Keratinocyte (primary cell): ENCODE data around the gene RFX7. TPM values are rescaled to one million over a fixed set of nuclear protein-coding genes. Genes with fewer than 3 reads are reported as not detected.

Source experiments
- DNase-seq: peaks from one replicate; pipeline ENCODE4 v3.0.0-alpha.2; 2011; ENCODE audit warnings: low read depth, missing footprints, low spot score
- FAIRE-seq: peaks from 2 replicates; lab custom pipeline; 2011; peaks lifted over from hg19 to GRCh38; lab: Jason Lieb, UNC
- H2AFZ ChIP-seq: 2 replicates; pipeline ENCODE4 v1.6.0; 2012; ENCODE audit warnings: low read length, control low read depth, inconsistent platforms; ENCODE audit not compliant: control insufficient read depth
- H3K27ac ChIP-seq: 2 replicates; pipeline ENCODE4 v1.5.1; 2011; ENCODE audit warnings: low read length; ENCODE audit not compliant: control insufficient read depth, insufficient read depth
- H3K27me3 ChIP-seq: 3 replicates; pipeline ENCODE4 v1.6.0; 2011; ENCODE audit warnings: low read length; ENCODE audit not compliant: control insufficient read depth, insufficient read depth; ENCODE audit errors: extremely low read depth
- H3K36me3 ChIP-seq, 2 experiments: 2 replicates in 1 of 2; 3 replicates in 1 of 2; pipeline ENCODE4 v1.5.1; 2011; ENCODE audit warnings: low read length in 2 of 2, mild to moderate bottlenecking in 1 of 2; ENCODE audit not compliant: control insufficient read depth in 2 of 2, insufficient read depth in 2 of 2; ENCODE audit errors: extremely low read depth in 1 of 2
- H3K4me1 ChIP-seq: 3 replicates; pipeline ENCODE4 v1.5.1; 2011; ENCODE audit warnings: low read length; ENCODE audit not compliant: control insufficient read depth, insufficient read depth; ENCODE audit errors: extremely low read depth
- H3K4me2 ChIP-seq: 3 replicates; pipeline ENCODE4 v1.6.0; 2011; ENCODE audit warnings: low read depth, low read length; ENCODE audit not compliant: control insufficient read depth, insufficient read depth; ENCODE audit errors: extremely low read depth
- H3K4me3 ChIP-seq, 3 experiments: fragments of 200-600 bp in 1 of 3; sonication (generic) in 1 of 3; 2 replicates in 2 of 3; 3 replicates in 1 of 3; pipeline ENCODE4 v1.5.1; 2011 to 2016; ENCODE audit warnings: low read length in 3 of 3, mild to moderate bottlenecking in 3 of 3, control low read depth in 2 of 3, inconsistent platforms in 1 of 3, low read depth in 1 of 3, mixed read lengths in 1 of 3, mixed run types in 1 of 3, moderate library complexity in 1 of 3; ENCODE audit not compliant: control insufficient read depth in 2 of 3, insufficient read depth in 2 of 3; ENCODE audit errors: extremely low read depth in 1 of 3
- H3K79me2 ChIP-seq: 2 replicates; pipeline ENCODE4 v1.6.0; 2012; ENCODE audit warnings: low read length; ENCODE audit not compliant: control insufficient read depth, insufficient read depth
- H3K9ac ChIP-seq: 3 replicates; pipeline ENCODE4 v1.6.0; 2011; ENCODE audit warnings: low read length; ENCODE audit not compliant: control insufficient read depth, insufficient read depth; ENCODE audit errors: extremely low read depth
- H3K9me1 ChIP-seq: 3 replicates; pipeline ENCODE4 v1.6.0; 2011; ENCODE audit warnings: low read length; ENCODE audit not compliant: control insufficient read depth, insufficient read depth; ENCODE audit errors: extremely low read depth
- H3K9me3 ChIP-seq: 2 replicates; pipeline ENCODE4 v1.5.1; 2012; ENCODE audit warnings: low read depth, low read length; ENCODE audit not compliant: control insufficient read depth
- H4K20me1 ChIP-seq: 3 replicates; pipeline ENCODE4 v1.6.0; 2011; ENCODE audit warnings: low read length; ENCODE audit not compliant: control insufficient read depth, insufficient read depth; ENCODE audit errors: extremely low read depth
- EZH2 ChIP-seq: IDR thresholded peaks from one replicate; pipeline ENCODE4 v1.6.1; 2012; ENCODE audit warnings: inconsistent platforms, mild to moderate bottlenecking, low read length, moderate library complexity
- dilution Hi-C: fragments of 300-500 bp; cut with MboI; formaldehyde crosslinking; loops from one replicate; pipeline ENCODE4 v1.7.0; 2020; ENCODE audit warnings: low sequenced_read_pairs; ENCODE audit not compliant: extremely low pct_ligation_motif_present
- polyA plus RNA-seq, 5 experiments: library from polyadenylated mRNA; depleted of rRNA in 3 of 5; stranded (reverse) in 3 of 5; stranded (forward) in 1 of 5; unstranded in 1 of 5; fragments of >200 nt; gene quantifications; 1 replicate in 1 of 5; 2 replicates in 3 of 5; 3 replicates in 1 of 5; pipeline versions ENCODE4 v1.2.1 to v1.2.3, GENCODE V29; 2011 to 2012; ENCODE audit warnings: missing spikeins in 2 of 5, low read depth in 1 of 5, low replicate concordance in 1 of 5
- TF ChIP-seq, protein P1 (sequence below), 3 experiments: IDR thresholded peaks in 1 of 3; conservative IDR thresholded peaks in 1 of 3; optimal IDR thresholded peaks in 1 of 3; 2 replicates in 2 of 3; 3 replicates in 1 of 3; pipeline versions ENCODE3 to v1.5.1; 2011; ENCODE audit warnings: low read length in 3 of 3, mild to moderate bottlenecking in 3 of 3, moderate library complexity in 2 of 3, control low read depth in 1 of 3, inconsistent platforms in 1 of 3; ENCODE audit not compliant: insufficient read depth in 2 of 3; ENCODE audit errors: extremely low read depth in 1 of 3

RFX7 gene
- polyA plus RNA-seq, 1 donor (not counting 4 experiments of a cell fraction or from before 2014, with no cell fraction given), result 16.3 TPM

DNA sequence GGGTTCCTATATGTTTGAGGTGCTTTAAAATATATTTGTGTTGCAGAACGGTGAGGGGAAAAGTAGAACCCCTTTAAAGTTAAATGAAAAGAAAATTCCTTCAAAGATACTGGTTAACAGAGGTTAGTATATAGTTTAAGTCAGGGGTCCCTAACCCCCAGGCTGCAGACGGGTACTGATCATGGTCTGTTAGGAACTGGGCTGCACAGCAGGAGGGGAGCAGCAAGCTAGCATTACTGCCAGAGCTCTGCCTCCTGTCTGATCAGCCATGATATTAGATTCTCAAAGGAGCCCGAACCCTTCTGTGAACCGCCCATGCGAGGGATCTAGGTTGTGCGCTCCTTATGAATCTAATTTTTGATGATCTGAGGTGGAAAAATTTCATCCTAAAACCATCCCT is 37.5 kb upstream of the RFX7 start:
- Histone ChIP-seq H3K9ac (no peak overlapping the region), H4K20me1 (no peaks in the 10 kb centered on the region), H3K9me1 (no peaks in the 10 kb centered on the region), H3K4me1 (no peaks in the 10 kb centered on the region), H3K27me3 (no peaks in the 10 kb centered on the region), H3K79me2 (no peaks in the 10 kb centered on the region), H3K4me3 (no peak overlapping the region), H3K4me2 (no peak overlapping the region), H2AFZ (no peak overlapping the region), H3K27ac (no peak overlapping the region), H3K9me3 (no peaks in the 10 kb centered on the region), H3K36me3 (no peaks in the 10 kb centered on the region)
- TF ChIP-seq EZH2, result no peak
- TF ChIP-seq, protein P1, sequence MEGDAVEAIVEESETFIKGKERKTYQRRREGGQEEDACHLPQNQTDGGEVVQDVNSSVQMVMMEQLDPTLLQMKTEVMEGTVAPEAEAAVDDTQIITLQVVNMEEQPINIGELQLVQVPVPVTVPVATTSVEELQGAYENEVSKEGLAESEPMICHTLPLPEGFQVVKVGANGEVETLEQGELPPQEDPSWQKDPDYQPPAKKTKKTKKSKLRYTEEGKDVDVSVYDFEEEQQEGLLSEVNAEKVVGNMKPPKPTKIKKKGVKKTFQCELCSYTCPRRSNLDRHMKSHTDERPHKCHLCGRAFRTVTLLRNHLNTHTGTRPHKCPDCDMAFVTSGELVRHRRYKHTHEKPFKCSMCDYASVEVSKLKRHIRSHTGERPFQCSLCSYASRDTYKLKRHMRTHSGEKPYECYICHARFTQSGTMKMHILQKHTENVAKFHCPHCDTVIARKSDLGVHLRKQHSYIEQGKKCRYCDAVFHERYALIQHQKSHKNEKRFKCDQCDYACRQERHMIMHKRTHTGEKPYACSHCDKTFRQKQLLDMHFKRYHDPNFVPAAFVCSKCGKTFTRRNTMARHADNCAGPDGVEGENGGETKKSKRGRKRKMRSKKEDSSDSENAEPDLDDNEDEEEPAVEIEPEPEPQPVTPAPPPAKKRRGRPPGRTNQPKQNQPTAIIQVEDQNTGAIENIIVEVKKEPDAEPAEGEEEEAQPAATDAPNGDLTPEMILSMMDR (optimal IDR thresholded peaks at IDR 0.05 in 1 of 3, IDR thresholded peaks at IDR 0.05 in 1 of 3, conservative IDR thresholded peaks at IDR 0.05 in 1 of 3; ENCODE audit: extremely low read depth in 1 of 3, insufficient read depth in 2 of 3, low read length in 3 of 3), result no peak
- FAIRE-seq (no peak), DNase-seq (no peak)
- dilution Hi-C loops, result no loop called here

DNA sequence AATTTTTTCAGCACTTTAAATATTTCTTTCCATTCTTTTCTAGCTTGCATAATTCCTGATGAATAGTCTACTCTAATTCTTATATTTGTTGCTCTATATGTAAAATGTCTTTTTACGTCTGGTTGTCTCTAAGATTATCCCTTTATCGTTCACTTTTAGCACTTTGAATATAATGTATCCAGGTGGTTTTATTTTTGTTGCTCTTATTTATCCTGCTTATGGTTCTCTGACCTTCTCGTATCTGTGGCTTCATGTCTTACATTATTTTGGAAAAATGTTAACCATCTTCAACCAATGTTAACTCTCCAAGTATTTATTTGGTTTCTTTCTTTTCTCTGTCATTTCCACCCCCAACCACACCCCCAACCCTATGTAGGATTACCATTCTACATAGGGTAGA is 30.0 kb upstream of the RFX7 start:
- no peak for DNase-seq
- TF ChIP-seq, protein P1 (optimal IDR thresholded peaks at IDR 0.05 in 1 of 3, IDR thresholded peaks at IDR 0.05 in 1 of 3, conservative IDR thresholded peaks at IDR 0.05 in 1 of 3; ENCODE audit: extremely low read depth in 1 of 3, insufficient read depth in 2 of 3, low read length in 3 of 3), result no peak
- TF ChIP-seq EZH2, result no peak
- Histone ChIP-seq H3K9ac (no peak overlapping the region), H3K4me1 (no peaks in the 10 kb centered on the region), H3K4me2 (no peak overlapping the region), H3K4me3 (no peak overlapping the region), H3K27ac (no peak overlapping the region), H2AFZ (no peak overlapping the region), H4K20me1 (no peaks in the 10 kb centered on the region), H3K79me2 (no peaks in the 10 kb centered on the region), H3K9me3 (no peaks in the 10 kb centered on the region), H3K9me1 (no peaks in the 10 kb centered on the region), H3K27me3 (no peaks in the 10 kb centered on the region), H3K36me3 (no peaks in the 10 kb centered on the region)
- dilution Hi-C loops, result no loop called here
- FAIRE-seq, result no peak
